HG03064 (cell line): ENCODE results near the gene PCNX2.
"Not testable (repeated sequence)": the region's sequence is repeated elsewhere in the genome, so short reads cannot be mapped to it uniquely, and the experiment has no call there.

ENCODE experiments used
- ATAC-seq: cut with Tn5 transposase; IDR thresholded peaks from one replicate; pipeline ENCODE4 v1.9.1; 2021; ENCODE audit warnings: low read depth; ENCODE audit not compliant: unreplicated experiment

PCNX2 gene

GRCh38 chr1:233179638-233180037, 115.9 kb downstream of the PCNX2 start:
- ATAC-seq: not testable (repeated sequence)

GRCh38 chr1:233172201-233172600, 123.3 kb downstream of the PCNX2 start:
- ATAC-seq: no peak

GRCh38 chr1:233170741-233171140, 124.8 kb downstream of the PCNX2 start:
- ATAC-seq: no peak

GRCh38 chr1:233168384-233168783, 127.1 kb downstream of the PCNX2 start:
- no peak for ATAC-seq

GRCh38 chr1:233166896-233167295, 128.6 kb downstream of the PCNX2 start:
- no peak for ATAC-seq

GRCh38 chr1:233163696-233164095, 131.8 kb downstream of the PCNX2 start:
- ATAC-seq: no peak

GRCh38 chr1:233158322-233158721, 137.2 kb downstream of the PCNX2 start:
- ATAC-seq: no peak

- ATAC-seq: no peak
Observed at GRCh38 chr1:233157245-233157644, 138.3 kb downstream of the PCNX2 start.

- ATAC-seq: no peak
Observed at GRCh38 chr1:233151861-233152260, 143.7 kb downstream of the PCNX2 start.

GRCh38 chr1:233144434-233144833, 151.1 kb downstream of the PCNX2 start:
- ATAC-seq: no peak

- ATAC-seq: no peak
Observed at GRCh38 chr1:233143241-233143640, 152.3 kb downstream of the PCNX2 start.

- no peak for ATAC-seq
Observed at GRCh38 chr1:233140974-233141373, 154.6 kb downstream of the PCNX2 start.

- ATAC-seq: no peak
Observed at GRCh38 chr1:233140499-233140898, 155.0 kb downstream of the PCNX2 start.

- no peak for ATAC-seq
Observed at GRCh38 chr1:233138788-233139585, 156.5 kb downstream of the PCNX2 start.

- ATAC-seq: no peak
Observed at GRCh38 chr1:233135833-233136232, 159.7 kb downstream of the PCNX2 start.

GRCh38 chr1:233132445-233132844, 163.1 kb downstream of the PCNX2 start:
- ATAC-seq: no peak

- ATAC-seq: not testable (repeated sequence)
Observed at GRCh38 chr1:233129031-233129430, 166.5 kb downstream of the PCNX2 start.

GRCh38 chr1:233127157-233127556, 168.4 kb downstream of the PCNX2 start:
- ATAC-seq: no peak

- ATAC-seq: no peak
Observed at GRCh38 chr1:233122779-233123178, 172.7 kb downstream of the PCNX2 start.

- ATAC-seq: no peak
Observed at GRCh38 chr1:233121947-233122559, 173.5 kb downstream of the PCNX2 start.

GRCh38 chr1:233114860-233115259, 180.7 kb downstream of the PCNX2 start:
- ATAC-seq: no peak

GRCh38 chr1:233114159-233114558, 181.4 kb downstream of the PCNX2 start:
- no peak for ATAC-seq
